ENCODE data around the gene TMUB1. TPM values are rescaled to one million over a fixed set of nuclear protein-coding genes. Genes with fewer than 3 reads are reported as not detected.

The TMUB1 gene
- total and polyA plus RNA-seq, 2 donors (not counting 1 experiment from before 2014, with no cell fraction given) = 49.2 to 102 TPM

- Histone ChIP-seq H3K4me3 (ENCODE audit: control extremely low read depth in 1 of 5, extremely low read depth in 1 of 5, insufficient read depth in 1 of 5, low read depth in 2 of 5, low read length in 4 of 5) (no peak overlapping the region), H3K4me2 (replicated peaks; ENCODE audit: low read depth, low read length, poor library complexity, severe bottlenecking) (no peak overlapping the region), H3K27me3 (replicated peaks in 1 of 4; ENCODE audit: control extremely low read depth in 1 of 4, control insufficient read depth in 3 of 4, insufficient read depth in 4 of 4, low read length in 3 of 4) (no peaks in the 10 kb centered on the region), H4K20me1 (ENCODE audit: control insufficient read depth, insufficient read depth, low read length, poor library complexity, severe bottlenecking) (no peaks in the 10 kb centered on the region), H3K4me1 (ENCODE audit: control insufficient read depth in 2 of 2, insufficient read depth in 2 of 2, low read length in 2 of 2) (peaks cover 0 to 6% of the 10 kb centered on the region in 2 donors), H3K36me3 (replicated peaks in 1 of 2; ENCODE audit: control extremely low read depth in 1 of 2, control insufficient read depth in 1 of 2, extremely low read depth in 1 of 2, insufficient read depth in 2 of 2, low read length in 1 of 2) (no peaks in the 10 kb centered on the region), H2AFZ (ENCODE audit: insufficient read depth, low read depth, low read length, poor library complexity, severe bottlenecking) (no peak overlapping the region), H3K9ac (ENCODE audit: low read length) (no peak overlapping the region), H3K9me3 (ENCODE audit: control extremely low read depth in 1 of 3, control insufficient read depth in 2 of 3, insufficient read depth in 1 of 3, low read length in 2 of 3) (no peaks in the 10 kb centered on the region), H3K27ac (ENCODE audit: low read length in 2 of 2) (no peak overlapping the region), H3K79me2 (ENCODE audit: control insufficient read depth, insufficient read depth, low read length) (no peaks in the 10 kb centered on the region)
- H3K27me3 Mint-ChIP-seq = peaks cover 3% of the 10 kb centered on the region
- ChIA-PET POLR2A (no interaction called here), CTCF (no interaction called here)
- no peak overlapping the region for H3K4me3 Mint-ChIP-seq
- intact Hi-C loops (cut with micrococcal nuclease) = no loop called here
- TF ChIP-seq, protein P1, sequence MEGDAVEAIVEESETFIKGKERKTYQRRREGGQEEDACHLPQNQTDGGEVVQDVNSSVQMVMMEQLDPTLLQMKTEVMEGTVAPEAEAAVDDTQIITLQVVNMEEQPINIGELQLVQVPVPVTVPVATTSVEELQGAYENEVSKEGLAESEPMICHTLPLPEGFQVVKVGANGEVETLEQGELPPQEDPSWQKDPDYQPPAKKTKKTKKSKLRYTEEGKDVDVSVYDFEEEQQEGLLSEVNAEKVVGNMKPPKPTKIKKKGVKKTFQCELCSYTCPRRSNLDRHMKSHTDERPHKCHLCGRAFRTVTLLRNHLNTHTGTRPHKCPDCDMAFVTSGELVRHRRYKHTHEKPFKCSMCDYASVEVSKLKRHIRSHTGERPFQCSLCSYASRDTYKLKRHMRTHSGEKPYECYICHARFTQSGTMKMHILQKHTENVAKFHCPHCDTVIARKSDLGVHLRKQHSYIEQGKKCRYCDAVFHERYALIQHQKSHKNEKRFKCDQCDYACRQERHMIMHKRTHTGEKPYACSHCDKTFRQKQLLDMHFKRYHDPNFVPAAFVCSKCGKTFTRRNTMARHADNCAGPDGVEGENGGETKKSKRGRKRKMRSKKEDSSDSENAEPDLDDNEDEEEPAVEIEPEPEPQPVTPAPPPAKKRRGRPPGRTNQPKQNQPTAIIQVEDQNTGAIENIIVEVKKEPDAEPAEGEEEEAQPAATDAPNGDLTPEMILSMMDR (IDR thresholded peaks at IDR 0.05) = no peak
- TF ChIP-seq EZH2 (IDR thresholded peaks at IDR 0.05; ENCODE audit: borderline replicate concordance, insufficient read depth, low read depth, low read length, poor library complexity, severe bottlenecking) = no peak
- no peaks in the 10 kb centered on the region for H3K9me3 Mint-ChIP-seq (ENCODE audit: insufficient read depth)
- ATAC-seq (ENCODE audit: low read depth) (no peak), DNase-seq (no peak)
- no peak overlapping the region for H3K27ac Mint-ChIP-seq
- peaks cover 3% of the 10 kb centered on the region for H3K4me1 Mint-ChIP-seq
- WGBS (ENCODE audit: insufficient coverage) = 57% methylated on average over 4 of the region's 8 CpGs
Measured at GRCh38 chr7:151128716-151129115, 45.4 kb upstream of the TMUB1 start.

DNA sequence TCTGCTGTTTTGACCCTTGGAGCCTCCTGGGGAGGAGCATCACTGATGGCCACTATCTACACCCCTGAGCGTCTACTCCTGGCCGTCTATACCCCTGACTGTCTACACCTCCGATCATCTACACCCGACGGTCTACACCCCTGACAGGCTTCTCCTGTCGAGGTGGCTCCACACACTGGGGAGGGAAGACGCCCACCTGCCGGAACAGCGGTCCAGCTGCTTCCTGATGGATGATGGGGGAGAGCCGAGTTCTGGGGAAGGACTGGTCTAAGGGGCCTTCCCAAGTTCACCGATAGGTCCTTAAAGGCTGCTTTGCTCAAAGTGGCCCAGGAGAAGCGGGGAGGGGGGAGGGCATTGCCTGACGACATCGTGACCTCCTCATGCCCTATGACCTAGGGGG is 44.9 kb upstream of the TMUB1 start:
- H3K9ac ChIP-seq (ENCODE audit: low read length) = no peak overlapping the region
- no peak overlapping the region for H3K4me2 ChIP-seq (replicated peaks; ENCODE audit: low read depth, low read length, poor library complexity, severe bottlenecking)
- ChIA-PET POLR2A (no interaction called here), CTCF (interaction anchor here (1.4 kb wide), 1 partner anchor 8 kb away, joined by 3 read pairs; no protein-coding TSS in a partner anchor)
- no peak overlapping the region for H2AFZ ChIP-seq (ENCODE audit: insufficient read depth, low read depth, low read length, poor library complexity, severe bottlenecking)
- Mint-ChIP-seq H3K9me3 (ENCODE audit: insufficient read depth) (no peaks in the 10 kb centered on the region), H3K4me1 (peaks cover 3% of the 10 kb centered on the region), H3K27ac (no peak overlapping the region), H3K27me3 (peaks cover 3% of the 10 kb centered on the region), H3K4me3 (no peak overlapping the region)
- ATAC-seq (ENCODE audit: low read depth) = no peak
- no peaks in the 10 kb centered on the region for H4K20me1 ChIP-seq (ENCODE audit: control insufficient read depth, insufficient read depth, low read length, poor library complexity, severe bottlenecking)
- no peaks in the 10 kb centered on the region for H3K79me2 ChIP-seq (ENCODE audit: control insufficient read depth, insufficient read depth, low read length)
- H3K4me1 ChIP-seq (ENCODE audit: control insufficient read depth in 2 of 2, insufficient read depth in 2 of 2, low read length in 2 of 2) = peaks cover 0 to 6% of the 10 kb centered on the region in 2 donors
- H3K36me3 ChIP-seq (replicated peaks in 1 of 2; ENCODE audit: control extremely low read depth in 1 of 2, control insufficient read depth in 1 of 2, extremely low read depth in 1 of 2, insufficient read depth in 2 of 2, low read length in 1 of 2) = no peaks in the 10 kb centered on the region
- no peak overlapping the region for H3K27ac ChIP-seq (ENCODE audit: low read length in 2 of 2)
- no peaks in the 10 kb centered on the region for H3K27me3 ChIP-seq (replicated peaks in 1 of 4; ENCODE audit: control extremely low read depth in 1 of 4, control insufficient read depth in 3 of 4, insufficient read depth in 4 of 4, low read length in 3 of 4)
- WGBS (ENCODE audit: insufficient coverage) = 84% methylated on average over 8 of the region's 14 CpGs
- TF ChIP-seq EZH2 (IDR thresholded peaks at IDR 0.05; ENCODE audit: borderline replicate concordance, insufficient read depth, low read depth, low read length, poor library complexity, severe bottlenecking) = no peak
- TF ChIP-seq, protein P1 (IDR thresholded peaks at IDR 0.05) = no peak
- DNase-seq = no peak
- intact Hi-C loops (cut with micrococcal nuclease) = no loop called here
- H3K9me3 ChIP-seq (ENCODE audit: control extremely low read depth in 1 of 3, control insufficient read depth in 2 of 3, insufficient read depth in 1 of 3, low read length in 2 of 3) = no peaks in the 10 kb centered on the region
- H3K4me3 ChIP-seq (ENCODE audit: control extremely low read depth in 1 of 5, extremely low read depth in 1 of 5, insufficient read depth in 1 of 5, low read depth in 2 of 5, low read length in 4 of 5) = no peak overlapping the region

Data from B cell (primary cell).